GM12878 (cell line): ENCODE measurements around the gene MAP4K4. TPM values are rescaled to one million over a fixed set of nuclear protein-coding genes. Genes with fewer than 3 reads are reported as not detected.
A peak's percentile ranks its signal among the peaks of the same experiment; 100 is the strongest.

Source experiments
- ATAC-seq: fragments of 200-7000 bp; cut with Tn5 transposase; 3 replicates; pipeline ENCODE4 v1.9.1; 2020; ENCODE audit warnings: mild to moderate bottlenecking, moderate library complexity
- BruUV-seq: library from RNA; stranded (reverse); fragments of 400-500 nt; replicated peaks from 2 replicates; lab custom pipeline; 2021; lab: Mats Ljungman, UMichigan
- CTCF ChIA-PET: fragments of 300-600 bp; sonication (Branson Sonifier 250); formaldehyde crosslinking; extraction: SDS; loops from one replicate; lab custom pipeline; 2021; ENCODE audit warnings: inconsistent platforms; lab: Yijun Ruan, JAX
- POLR2A ChIA-PET: fragments of 350-600 bp; formaldehyde crosslinking; extraction: SDS; loops from one replicate; lab custom pipeline; 2021; ENCODE audit warnings: inconsistent platforms; lab: Charles Lee
- RAD21 ChIA-PET: fragments of 300-600 bp; sonication (Branson Sonifier 250); formaldehyde crosslinking; loops from one replicate; lab custom pipeline; 2023; ENCODE audit warnings: antibody characterized with exemption; ENCODE audit not compliant: unreplicated experiment; lab: Charles Lee
- SMC1A ChIA-PET: fragments of 300-600 bp; sonication (Branson Sonifier 250); formaldehyde crosslinking; loops from one replicate; lab custom pipeline; 2023; ENCODE audit not compliant: unreplicated experiment, uncharacterized antibody; lab: Charles Lee
- DNase-seq: peaks from one replicate; pipeline ENCODE4 v3.0.0-alpha.2; 2011; ENCODE audit warnings: low read depth, low spot score
- FAIRE-seq: peaks from 3 replicates; lab custom pipeline; 2011; peaks lifted over from hg19 to GRCh38; lab: Jason Lieb, UNC
- H2AFZ ChIP-seq: 2 replicates; pipeline ENCODE4 v1.6.0; 2011; ENCODE audit warnings: low read depth, low read length, control low read depth; ENCODE audit not compliant: control insufficient read depth
- H3K27ac ChIP-seq: 2 replicates; pipeline ENCODE4 v1.5.1; 2011; ENCODE audit warnings: control low read depth; ENCODE audit not compliant: control insufficient read depth, insufficient read depth
- H3K27me3 ChIP-seq, 2 experiments: replicated peaks in 1 of 2; 2 replicates each; pipeline versions ENCODE4 v1.6.0 to v1.6.1; 2011; ENCODE audit warnings: low read length in 1 of 2; ENCODE audit not compliant: control insufficient read depth in 2 of 2, insufficient read depth in 2 of 2
- H3K36me3 ChIP-seq, 2 experiments: 2 replicates each; pipeline ENCODE4 v1.5.1; 2011; ENCODE audit warnings: low read length in 1 of 2; ENCODE audit not compliant: control insufficient read depth in 2 of 2, insufficient read depth in 2 of 2
- H3K4me1 ChIP-seq: 2 replicates; pipeline ENCODE4 v1.6.1; 2011; ENCODE audit warnings: mild to moderate bottlenecking, low read length, moderate library complexity, mixed read lengths; ENCODE audit not compliant: control insufficient read depth, insufficient read depth
- H3K4me2 ChIP-seq: 2 replicates; pipeline ENCODE4 v1.6.0; 2011; ENCODE audit warnings: control low read depth; ENCODE audit not compliant: control insufficient read depth, insufficient read depth
- H3K4me3 ChIP-seq: fragments of 200-600 bp; sonication (generic); 2 replicates; pipeline ENCODE4 v1.5.1; 2016
- H3K79me2 ChIP-seq: 2 replicates; pipeline ENCODE4 v1.6.0; 2011; ENCODE audit warnings: low read length; ENCODE audit not compliant: control insufficient read depth, insufficient read depth
- H3K9ac ChIP-seq: 2 replicates; pipeline ENCODE4 v1.8.0; 2011; ENCODE audit warnings: low read length, control low read depth, mixed read lengths; ENCODE audit not compliant: control insufficient read depth, insufficient read depth
- H3K9me3 ChIP-seq: replicated peaks from 3 replicates; pipeline ENCODE4 v1.5.1; 2011; ENCODE audit warnings: mild to moderate bottlenecking, low read length; ENCODE audit not compliant: control insufficient read depth, insufficient read depth
- H4K20me1 ChIP-seq: 2 replicates; pipeline ENCODE4 v1.6.0; 2011; ENCODE audit not compliant: control insufficient read depth, insufficient read depth
- GATAD2B ChIP-seq: fragments of 450-650 bp; conservative IDR thresholded peaks from 2 replicates; pipeline ENCODE4 v1.6.1; 2017; ENCODE audit warnings: low read depth, mild to moderate bottlenecking, moderate library complexity
- HDAC6 ChIP-seq: fragments of 200-600 bp; sonication (generic); IDR thresholded peaks from one replicate; pipeline ENCODE4 v1.8.0; 2017; ENCODE audit warnings: antibody characterized with exemption; ENCODE audit not compliant: unreplicated experiment
- MEF2A ChIP-seq: IDR thresholded peaks from 2 replicates; pipeline ENCODE4 v1.6.1; 2011; ENCODE audit warnings: low read depth, mild to moderate bottlenecking, low read length, moderate library complexity; ENCODE audit not compliant: insufficient read depth
- MEF2B ChIP-seq: fragments of 450-650 bp; IDR thresholded peaks from 2 replicates; pipeline ENCODE4 v1.6.1; 2018; ENCODE audit warnings: mild to moderate bottlenecking, moderate library complexity; ENCODE audit not compliant: partially characterized antibody, poor library complexity, severe bottlenecking
- MYB ChIP-seq: fragments of 150-350 bp; IDR thresholded peaks from 2 replicates; pipeline ENCODE4 v1.6.1; 2014; ENCODE audit warnings: mild to moderate bottlenecking, low read depth, low read length, borderline replicate concordance
- NFXL1 ChIP-seq: fragments of 450-650 bp; IDR thresholded peaks from 2 replicates; pipeline ENCODE4 v1.6.1; 2017; ENCODE audit warnings: antibody characterized with exemption, mild to moderate bottlenecking, borderline replicate concordance
- NR2F1 ChIP-seq: fragments of 450-650 bp; conservative IDR thresholded peaks from 2 replicates; pipeline ENCODE4 v1.6.1; 2017; ENCODE audit warnings: mild to moderate bottlenecking
- WGBS: methylation state at CpG from one replicate; pipeline ENCODE4 v1.1.6; 2016; ENCODE audit warnings: low lambda C conversion rate; ENCODE audit not compliant: insufficient replicate concordance, insufficient coverage; ENCODE audit errors: missing lambda C conversion rate; 5-methylcytosine and 5-hydroxymethylcytosine counted together
- in situ Hi-C: fragments of 300-500 bp; cut with MboI; formaldehyde crosslinking; loops from 9 replicates; pipeline ENCODE4 v1.14.3; 2018; ENCODE audit warnings: mixed read lengths
- intact Hi-C: fragments of 100-400 bp; cut with micrococcal nuclease; formaldehyde crosslinking; loops from one replicate; pipeline ENCODE4 v1.14.2; 2022; ENCODE audit not compliant: unreplicated experiment
- polyA plus RNA-seq, 11 experiments: library from polyadenylated mRNA; depleted of rRNA in 4 of 11; unstranded in 6 of 11; stranded (reverse) in 5 of 11; fragments of >200 nt; fragmentation: Nextera tagmentation in 4 of 11; fragmentation: Illumina TruSeq in 1 of 11; extraction: Ambion mirVana in 4 of 11; extraction: Trizol in 1 of 11; gene quantifications; 1 replicate in 1 of 11; 2 replicates in 10 of 11; pipeline versions ENCODE4 v1.2.1 to v1.2.3, GENCODE V29; 2011 to 2016; ENCODE audit warnings: inconsistent platforms in 2 of 11, missing spikeins in 2 of 11, low read depth in 1 of 11
- total RNA-seq, 4 experiments: library from RNA; depleted of rRNA in 3 of 4; stranded (reverse); fragments of >200 nt in 3 of 4; fragmentation: Illumina TruSeq in 1 of 4; extraction: Trizol in 1 of 4; gene quantifications; 2 replicates each; pipeline versions ENCODE4 v1.2.1 to v1.2.3, GENCODE V29; 2013 to 2021

MAP4K4 gene
- total and polyA plus RNA-seq, 10 of the 15 experiments (the other 5 are each of a cell fraction or from before 2014, with no cell fraction given): 1.9 to 50.4 (median 9.7) TPM

DNA sequence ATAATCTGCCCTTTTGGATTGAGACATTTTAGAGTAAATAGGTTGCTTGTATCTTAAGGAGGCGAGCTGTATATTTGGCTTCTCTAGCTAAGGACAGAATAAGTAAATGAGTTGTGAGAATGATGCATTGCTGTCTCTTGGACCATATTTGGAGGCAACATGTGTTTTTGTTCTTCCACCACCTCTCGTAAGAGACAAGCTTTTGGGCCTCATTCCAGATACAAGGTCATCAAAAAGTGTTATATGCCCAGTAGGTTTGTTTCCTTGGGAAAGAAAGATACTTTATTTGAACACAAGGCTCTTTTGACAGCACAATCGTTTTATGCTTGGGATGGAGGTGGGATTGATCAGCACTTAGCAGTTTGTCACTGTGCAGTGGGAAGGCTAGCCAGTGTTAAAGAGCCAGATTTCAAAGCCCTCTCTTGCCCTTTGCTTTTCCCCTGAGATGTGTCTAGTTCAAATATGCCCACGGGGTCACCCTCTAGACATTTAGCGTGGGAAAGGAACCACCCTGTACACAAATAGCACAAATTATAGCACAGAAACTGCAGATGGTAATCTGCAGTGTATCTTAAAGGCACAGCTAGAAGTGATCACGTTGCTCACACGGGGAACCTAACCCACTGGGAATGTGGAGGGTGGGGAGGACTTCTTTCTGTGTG is 131.3 kb downstream of the MAP4K4 start:
- in situ Hi-C loops (loop anchor here (10.0 kb wide), 1 partner anchor 484 kb away; no protein-coding TSS in a partner anchor), intact Hi-C loops (no loop called here)
- POLR2A ChIA-PET: interaction anchor here (0.5 to 1.5 kb wide), 5 partner anchors 20 to 176 kb away, joined by 3 to 5 read pairs (median 3); no protein-coding TSS in a partner anchor
- Histone ChIP-seq H4K20me1 (no peaks in the 10 kb centered on the region), H3K9ac (no peak overlapping the region), H3K4me3 (no peak overlapping the region), H3K4me2 (no peak overlapping the region), H3K36me3 (peaks cover 0 to 4% of the 10 kb centered on the region in 2 experiments; a peak in 1 of 4 replicates), H3K27me3 (no peaks in the 10 kb centered on the region), H2AFZ (no peak overlapping the region), H3K79me2 (no peaks in the 10 kb centered on the region), H3K27ac (no peak overlapping the region), H3K9me3 (no peaks in the 10 kb centered on the region), H3K4me1 (peaks cover 6% of the 10 kb centered on the region)
- BruUV-seq: no TSS peak
- FAIRE-seq (no peak), ATAC-seq (no peak), DNase-seq (no peak)
- CTCF ChIA-PET: interaction anchor here (0.6 to 11.7 kb wide), 23 partner anchors 10 to 620 kb away, joined by 3 to 204 read pairs (median 4); no protein-coding TSS in a partner anchor
- SMC1A ChIA-PET: interaction anchor here (0.6 to 9.9 kb wide), 19 partner anchors 12 to 818 kb away, joined by 3 to 102 read pairs (median 5); no protein-coding TSS in a partner anchor
- WGBS: 20% methylated on average over 7 of the region's 7 CpGs
- RAD21 ChIA-PET: interaction anchor here (0.7 to 2.7 kb wide), 18 partner anchors 26 to 608 kb away, joined by 3 to 23 read pairs (median 4); no protein-coding TSS in a partner anchor
- TF ChIP-seq MYB (no peak), NR2F1 (peak; percentile 42; the same call in 1 of the 2 replicates), MEF2A (no peak), GATAD2B (0 out of 2 replicates have a peak, but pooled peaks have one; percentile 35), HDAC6 (no peak), MEF2B (peak; percentile 75), NFXL1 (no peak)
